HepG2 (cell line): Measurements from ENCODE around the gene MFAP1. TPM values are rescaled to one million over a fixed set of nuclear protein-coding genes. Genes with fewer than 3 reads are reported as not detected.

Source experiments
- ATAC-seq: fragments of 200-7000 bp; cut with Tn5 transposase; 3 replicates; pipeline ENCODE4 v1.9.1; 2020; ENCODE audit warnings: mild to moderate bottlenecking, moderate library complexity
- BruUV-seq: library from RNA; stranded (reverse); fragments of 400-500 nt; replicated peaks from 2 replicates; lab custom pipeline; 2021; lab: Mats Ljungman, UMichigan
- CTCF ChIA-PET: fragments of 300-600 bp; formaldehyde crosslinking; extraction: SDS; loops from one replicate; lab custom pipeline; 2021; ENCODE audit warnings: low total read pairs, inconsistent platforms, low intra/inter-chr PET ratio; lab: Yijun Ruan, JAX
- POLR2A ChIA-PET: fragments of 350-600 bp; sonication (Branson Sonifier 250); formaldehyde crosslinking; loops from one replicate; lab custom pipeline; 2020; ENCODE audit warnings: antibody characterized with exemption, inconsistent platforms; lab: Yijun Ruan, JAX
- DNase-seq: peaks from one replicate; pipeline ENCODE4 v3.0.0-alpha.2; 2015; ENCODE audit warnings: low spot score
- FAIRE-seq: peaks from 3 replicates; lab custom pipeline; 2011; peaks lifted over from hg19 to GRCh38; lab: Jason Lieb, UNC
- H2AFZ ChIP-seq: one replicate; pipeline ENCODE4 v1.6.1; 2011; ENCODE audit warnings: low read length, inconsistent platforms
- H3K27ac ChIP-seq: fragments of 300-600 bp; 3 replicates; pipeline ENCODE4 v1.8.0; 2011; ENCODE audit warnings: mixed run types, mild to moderate bottlenecking, mixed read lengths, low read length, inconsistent platforms; ENCODE audit not compliant: insufficient read depth; ENCODE audit errors: extremely low read length
- H3K27me3 ChIP-seq, 2 experiments: fragments of 200-600 bp in 1 of 2; 2 replicates in 1 of 2; 3 replicates in 1 of 2; pipeline versions ENCODE4 v1.6.0 to v1.8.0; 2011; ENCODE audit warnings: low read length in 2 of 2, mild to moderate bottlenecking in 2 of 2, moderate library complexity in 2 of 2, inconsistent platforms in 1 of 2; ENCODE audit not compliant: insufficient read depth in 2 of 2, control insufficient read depth in 1 of 2
- H3K36me3 ChIP-seq, 2 experiments: fragments of 200-600 bp in 1 of 2; replicated peaks in 1 of 2; 2 replicates in 1 of 2; 3 replicates in 1 of 2; pipeline versions ENCODE4 v1.5.1 to v1.8.0; 2011; ENCODE audit warnings: low read length in 2 of 2, inconsistent platforms in 1 of 2; ENCODE audit not compliant: insufficient read depth in 2 of 2, control insufficient read depth in 1 of 2
- H3K4me1 ChIP-seq: 2 replicates; pipeline ENCODE4 v1.5.1; 2012; ENCODE audit warnings: low read length, inconsistent platforms; ENCODE audit not compliant: insufficient read depth
- H3K4me2 ChIP-seq: 2 replicates; pipeline ENCODE4 v1.6.0; 2011; ENCODE audit warnings: low read depth, low read length, inconsistent platforms
- H3K4me3 ChIP-seq, 3 experiments: fragments of 200-600 bp in 1 of 3; sonication (generic), shearing (Covaris generic) in 1 of 3; replicated peaks in 1 of 3; 2 replicates each; pipeline ENCODE4 v1.5.1; 2011 to 2016; ENCODE audit warnings: low read length in 3 of 3, inconsistent platforms in 2 of 3, low read depth in 2 of 3, mild to moderate bottlenecking in 2 of 3, control low read depth in 1 of 3, mixed read lengths in 1 of 3; ENCODE audit not compliant: insufficient read depth in 1 of 3
- H3K79me2 ChIP-seq: one replicate; pipeline ENCODE4 v1.6.1; 2011; ENCODE audit warnings: low read length, inconsistent platforms; ENCODE audit not compliant: insufficient read depth
- H3K9ac ChIP-seq: 2 replicates; pipeline ENCODE4 v1.6.0; 2011; ENCODE audit warnings: mild to moderate bottlenecking, low read depth, low read length, inconsistent platforms; ENCODE audit not compliant: insufficient read depth
- H3K9me3 ChIP-seq: 2 replicates; pipeline ENCODE4 v1.5.1; 2012; ENCODE audit warnings: mild to moderate bottlenecking, low read length
- H4K20me1 ChIP-seq: 2 replicates; pipeline ENCODE4 v1.6.0; 2011; ENCODE audit warnings: inconsistent platforms, mild to moderate bottlenecking, low read length, moderate library complexity; ENCODE audit not compliant: insufficient read depth
- ARID4A ChIP-seq: sonication (generic); formaldehyde crosslinking; IDR thresholded peaks from 2 replicates; pipeline ENCODE4 v1.5.0; 2020; ENCODE audit warnings: mild to moderate bottlenecking, missing genetic modification reagents, borderline replicate concordance
- GFI1 ChIP-seq: sonication (generic); formaldehyde crosslinking; IDR thresholded peaks from 2 replicates; pipeline ENCODE4 v1.5.0; 2020; ENCODE audit warnings: missing genetic modification reagents, mild to moderate bottlenecking, borderline replicate concordance
- POLR2A ChIP-seq, 2 experiments: IDR thresholded peaks; 2 replicates each; pipeline ENCODE4 v1.6.1; 2011; ENCODE audit warnings: low read depth in 2 of 2, low read length in 2 of 2, mild to moderate bottlenecking in 1 of 2, moderate library complexity in 1 of 2; ENCODE audit not compliant: insufficient read depth in 1 of 2
- RBFOX2 ChIP-seq: fragments of 200-400 bp; formaldehyde crosslinking; IDR thresholded peaks from 2 replicates; pipeline ENCODE4 v1.6.1; 2017; ENCODE audit warnings: low read depth, mild to moderate bottlenecking, low read length
- ZNF253 ChIP-seq: sonication (generic); formaldehyde crosslinking; IDR thresholded peaks from 2 replicates; pipeline ENCODE4 v1.8.0; 2022; ENCODE audit warnings: mild to moderate bottlenecking, missing genetic modification reagents, borderline replicate concordance
- WGBS: methylation state at CpG from one replicate; pipeline ENCODE4 v1.1.6; 2017; ENCODE audit warnings: low lambda C conversion rate; 5-methylcytosine and 5-hydroxymethylcytosine counted together
- in situ Hi-C: cut with HindIII; loops from 2 replicates; pipeline ENCODE4 v1.10.0; 2017; ENCODE audit warnings: low pct_unique_long_range_greater_than_20kb; ENCODE audit not compliant: extremely low pct_ligation_motif_present
- intact Hi-C: fragments of 100-400 bp; cut with micrococcal nuclease; formaldehyde crosslinking; loops from one replicate; pipeline ENCODE4 v1.10.0; 2022; ENCODE audit not compliant: unreplicated experiment
- polyA plus RNA-seq, 8 experiments: library from polyadenylated mRNA; depleted of rRNA in 3 of 8; stranded (reverse) in 7 of 8; unstranded in 1 of 8; fragments of >200 nt; fragmentation: Illumina TruSeq in 4 of 8; extraction: Trizol in 4 of 8; gene quantifications; 2 replicates each; pipeline versions ENCODE4 v1.2.1 to v1.2.3, GENCODE V29; 2011 to 2016; ENCODE audit warnings: low read depth in 4 of 8, missing spikeins in 1 of 8, mixed read lengths in 1 of 8; ENCODE audit not compliant: insufficient read depth in 1 of 8
- total RNA-seq, 5 experiments: library from RNA; depleted of rRNA; stranded (reverse); fragments of >200 nt; fragmentation: Illumina TruSeq; extraction: Trizol; gene quantifications; 2 replicates each; pipeline ENCODE4 v1.2.3, GENCODE V29; 2016; ENCODE audit warnings: low read depth in 1 of 5
- TF ChIP-seq, protein P1 (sequence below): sonication (generic); formaldehyde crosslinking; IDR thresholded peaks from 2 replicates; pipeline ENCODE4 v1.8.1; 2023; ENCODE audit warnings: mild to moderate bottlenecking, inconsistent platforms, moderate library complexity, missing genetic modification reagents, borderline replicate concordance

The MFAP1 gene
- total and polyA plus RNA-seq, 2 of the 13 experiments (the other 11 are each of a cell fraction or from before 2014, with no cell fraction given): 11.8 to 39.5 TPM

DNA sequence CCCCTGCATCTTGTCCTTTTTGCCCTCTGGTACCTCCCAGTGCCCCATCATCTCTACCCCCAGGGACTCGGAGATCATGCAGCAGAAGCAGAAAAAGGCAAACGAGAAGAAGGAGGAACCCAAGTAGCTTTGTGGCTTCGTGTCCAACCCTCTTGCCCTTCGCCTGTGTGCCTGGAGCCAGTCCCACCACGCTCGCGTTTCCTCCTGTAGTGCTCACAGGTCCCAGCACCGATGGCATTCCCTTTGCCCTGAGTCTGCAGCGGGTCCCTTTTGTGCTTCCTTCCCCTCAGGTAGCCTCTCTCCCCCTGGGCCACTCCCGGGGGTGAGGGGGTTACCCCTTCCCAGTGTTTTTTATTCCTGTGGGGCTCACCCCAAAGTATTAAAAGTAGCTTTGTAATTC is 30.8 kb downstream of the MFAP1 start:
- no TSS peak for BruUV-seq
- Histone ChIP-seq H3K27ac (peak overlapping the region; percentile 98), H2AFZ (no peak overlapping the region), H3K9ac (peak overlapping the region; percentile 100), H3K4me1 (peaks cover 52% of the 10 kb centered on the region), H3K36me3 (peaks cover 8 to 35% of the 10 kb centered on the region in 2 experiments), H3K27me3 (no peaks in the 10 kb centered on the region; a peak in 1 of 5 replicates), H3K79me2 (peaks cover 26% of the 10 kb centered on the region), H3K4me3 (peak overlapping the region; percentile 98 to 100 (median 99)), H4K20me1 (peaks cover 28% of the 10 kb centered on the region), H3K9me3 (no peaks in the 10 kb centered on the region), H3K4me2 (peak overlapping the region; percentile 96)
- in situ Hi-C loops (no loop called here), intact Hi-C loops (no loop called here)
- ChIA-PET POLR2A (interaction anchor here (0.7 to 2.0 kb wide), 3 partner anchors 10 to 31 kb away, joined by 5 to 8 read pairs (median 7); partner anchors contain the start of genes ELL3 and MFAP1), CTCF (no interaction called here)
- TF ChIP-seq RBFOX2 (peak; percentile 30; the same call in 1 of the 2 replicates), ZNF253 (CRISPR knock-in tag) (0 out of 2 replicates have a peak, but pooled peaks have one; percentile 24), POLR2A (IDR thresholded peaks at IDR 0.05; ENCODE audit: insufficient read depth in 1 of 2, low read depth in 2 of 2, low read length in 2 of 2) (0 out of 4 replicates have a peak, but pooled peaks of 1 of the 2 experiments have one; percentile 15), GFI1 (CRISPR knock-in tag) (0 out of 2 replicates have a peak, but pooled peaks have one; percentile 31), ARID4A (CRISPR knock-in tag) (no peak)
- TF ChIP-seq, protein P1, sequence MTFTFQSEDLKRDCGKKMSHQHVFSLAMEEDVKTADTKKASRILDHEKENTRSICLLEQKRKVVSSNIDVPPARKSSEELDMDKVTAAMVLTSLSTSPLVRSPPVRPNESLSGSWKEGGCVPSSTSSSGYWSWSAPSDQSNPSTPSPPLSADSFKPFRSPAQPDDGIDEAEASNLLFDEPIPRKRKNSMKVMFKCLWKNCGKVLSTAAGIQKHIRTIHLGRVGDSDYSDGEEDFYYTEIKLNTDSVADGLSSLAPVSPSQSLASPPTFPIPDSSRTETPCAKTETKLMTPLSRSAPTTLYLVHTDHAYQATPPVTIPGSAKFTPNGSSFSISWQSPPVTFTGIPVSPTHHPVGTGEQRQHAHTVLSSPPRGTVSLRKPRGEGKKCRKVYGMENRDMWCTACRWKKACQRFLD (CRISPR knock-in tag): no peak
- DNase-seq (no peak), FAIRE-seq (no peak), ATAC-seq (no peak)
- 94% methylated on average over 10 of the region's 10 CpGs for WGBS
